ENCODE results near the gene KIAA1671. TPM values are rescaled to one million over a fixed set of nuclear protein-coding genes. Genes with fewer than 3 reads are reported as not detected.

The KIAA1671 gene
- total and polyA plus RNA-seq, 4 donors, result 21.7 to 55.2 (median 25.8) TPM

- DNase-seq (ENCODE audit: low read depth in 4 of 6, low spot score in 6 of 6), result no peak
- Histone ChIP-seq H3K36me3 (ENCODE audit: control insufficient read depth, insufficient read depth, low read length) (no peaks in the 10 kb centered on the region), H3K27ac (ENCODE audit: low read depth, low read length) (no peak overlapping the region), H3K4me1 (ENCODE audit: control insufficient read depth, insufficient read depth, low read length) (peaks cover 10% of the 10 kb centered on the region), H3K9me3 (ENCODE audit: control insufficient read depth, insufficient read depth, low read length) (no peaks in the 10 kb centered on the region), H3K27me3 (ENCODE audit: control insufficient read depth, insufficient read depth, low read length) (no peaks in the 10 kb centered on the region), H3K4me3 (ENCODE audit: low read depth, low read length) (no peak overlapping the region)
- 94% methylated on average over 2 of the region's 4 CpGs for WGBS (ENCODE audit: insufficient coverage)
Measured at GRCh38 chr22:25100402-25100801, 147.9 kb downstream of the KIAA1671 start.

GRCh38 chr22:25100948-25101347 is 148.4 kb downstream of the KIAA1671 start:
- Histone ChIP-seq H3K27ac (ENCODE audit: low read depth, low read length) (peak overlapping the region; percentile 36), H3K4me3 (ENCODE audit: low read depth, low read length) (no peak overlapping the region), H3K27me3 (ENCODE audit: control insufficient read depth, insufficient read depth, low read length) (no peaks in the 10 kb centered on the region), H3K4me1 (ENCODE audit: control insufficient read depth, insufficient read depth, low read length) (peaks cover 10% of the 10 kb centered on the region), H3K9me3 (ENCODE audit: control insufficient read depth, insufficient read depth, low read length) (no peaks in the 10 kb centered on the region), H3K36me3 (ENCODE audit: control insufficient read depth, insufficient read depth, low read length) (no peaks in the 10 kb centered on the region)
- WGBS (ENCODE audit: insufficient coverage), result 61% methylated on average over 3 of the region's 5 CpGs
- DNase-seq (ENCODE audit: low read depth in 4 of 6, low spot score in 6 of 6), result peak in 1 of 6 donors; percentile 42

GRCh38 chr22:25101501-25101900 is 149.0 kb downstream of the KIAA1671 start:
- 89% methylated on average over 4 of the region's 4 CpGs for WGBS (ENCODE audit: insufficient coverage)

GRCh38 chr22:25101986-25102385 is 149.5 kb downstream of the KIAA1671 start:
- no peaks in the 10 kb centered on the region for H3K9me3 ChIP-seq (ENCODE audit: control insufficient read depth, insufficient read depth, low read length)
- peaks cover 10% of the 10 kb centered on the region for H3K4me1 ChIP-seq (ENCODE audit: control insufficient read depth, insufficient read depth, low read length)
- no peak overlapping the region for H3K4me3 ChIP-seq (ENCODE audit: low read depth, low read length)
- no peaks in the 10 kb centered on the region for H3K27me3 ChIP-seq (ENCODE audit: control insufficient read depth, insufficient read depth, low read length)
- WGBS (ENCODE audit: insufficient coverage), result 88% methylated on average over 4 of the region's 4 CpGs
- no peak overlapping the region for H3K27ac ChIP-seq (ENCODE audit: low read depth, low read length)
- DNase-seq (ENCODE audit: low read depth in 4 of 6, low spot score in 6 of 6), result no peak
- H3K36me3 ChIP-seq (ENCODE audit: control insufficient read depth, insufficient read depth, low read length), result no peaks in the 10 kb centered on the region

More at GRCh38 chr22:25101501-25101900, 149.0 kb downstream of the KIAA1671 start:
- Histone ChIP-seq H3K9me3 (ENCODE audit: control insufficient read depth, insufficient read depth, low read length) (no peaks in the 10 kb centered on the region), H3K27me3 (ENCODE audit: control insufficient read depth, insufficient read depth, low read length) (no peaks in the 10 kb centered on the region), H3K36me3 (ENCODE audit: control insufficient read depth, insufficient read depth, low read length) (no peaks in the 10 kb centered on the region), H3K4me1 (ENCODE audit: control insufficient read depth, insufficient read depth, low read length) (peaks cover 10% of the 10 kb centered on the region), H3K4me3 (ENCODE audit: low read depth, low read length) (no peak overlapping the region), H3K27ac (ENCODE audit: low read depth, low read length) (no peak overlapping the region)
- DNase-seq (ENCODE audit: low read depth in 4 of 6, low spot score in 6 of 6), result peak in 1 of 6 donors; percentile 59

GRCh38 chr22:25102722-25103121 is 150.2 kb downstream of the KIAA1671 start:
- no peaks in the 10 kb centered on the region for H3K36me3 ChIP-seq (ENCODE audit: control insufficient read depth, insufficient read depth, low read length)
- no peaks in the 10 kb centered on the region for H3K9me3 ChIP-seq (ENCODE audit: control insufficient read depth, insufficient read depth, low read length)
- no peak for DNase-seq (ENCODE audit: low read depth in 4 of 6, low spot score in 6 of 6)
- H3K27ac ChIP-seq (ENCODE audit: low read depth, low read length), result no peak overlapping the region
- no peak overlapping the region for H3K4me3 ChIP-seq (ENCODE audit: low read depth, low read length)
- H3K27me3 ChIP-seq (ENCODE audit: control insufficient read depth, insufficient read depth, low read length), result no peaks in the 10 kb centered on the region
- 87% methylated on average over 9 of the region's 10 CpGs for WGBS (ENCODE audit: insufficient coverage)
- peaks cover 10% of the 10 kb centered on the region for H3K4me1 ChIP-seq (ENCODE audit: control insufficient read depth, insufficient read depth, low read length)

DNA sequence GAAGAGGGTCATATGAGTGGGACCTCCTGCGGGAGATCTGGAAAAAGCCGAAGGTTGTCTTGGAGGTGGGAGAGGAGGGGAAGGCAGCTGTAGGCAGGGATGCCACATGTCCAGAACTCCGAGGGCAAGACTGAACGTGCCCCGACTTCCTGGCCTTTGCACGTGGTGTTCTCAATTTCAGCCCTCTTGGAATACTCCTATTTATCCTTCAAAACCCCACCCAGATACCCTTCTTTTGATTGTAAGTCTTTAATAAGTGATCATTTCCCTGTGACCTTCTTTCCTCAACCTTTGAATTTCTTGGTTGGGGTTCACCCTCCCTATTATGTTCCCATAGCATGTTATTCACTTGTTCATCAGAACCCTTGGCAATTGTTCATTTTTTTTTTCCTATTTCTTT is 151.9 kb downstream of the KIAA1671 start:
- WGBS (ENCODE audit: insufficient coverage), result 90% methylated on average over 2 of the region's 6 CpGs
- Histone ChIP-seq H3K27ac (ENCODE audit: low read depth, low read length) (no peak overlapping the region), H3K4me1 (ENCODE audit: control insufficient read depth, insufficient read depth, low read length) (peaks cover 5% of the 10 kb centered on the region), H3K27me3 (ENCODE audit: control insufficient read depth, insufficient read depth, low read length) (no peaks in the 10 kb centered on the region), H3K36me3 (ENCODE audit: control insufficient read depth, insufficient read depth, low read length) (no peaks in the 10 kb centered on the region), H3K9me3 (ENCODE audit: control insufficient read depth, insufficient read depth, low read length) (no peaks in the 10 kb centered on the region), H3K4me3 (ENCODE audit: low read depth, low read length) (no peak overlapping the region)
- DNase-seq (ENCODE audit: low read depth in 4 of 6, low spot score in 6 of 6), result no peak

GRCh38 chr22:25105817-25106650 is 153.5 kb downstream of the KIAA1671 start:
- Histone ChIP-seq H3K4me1 (ENCODE audit: control insufficient read depth, insufficient read depth, low read length) (peaks cover 11% of the 10 kb centered on the region), H3K4me3 (ENCODE audit: low read depth, low read length) (no peak overlapping the region), H3K27ac (ENCODE audit: low read depth, low read length) (no peak overlapping the region), H3K27me3 (ENCODE audit: control insufficient read depth, insufficient read depth, low read length) (no peaks in the 10 kb centered on the region), H3K36me3 (ENCODE audit: control insufficient read depth, insufficient read depth, low read length) (no peaks in the 10 kb centered on the region), H3K9me3 (ENCODE audit: control insufficient read depth, insufficient read depth, low read length) (no peaks in the 10 kb centered on the region)
- no peak for DNase-seq (ENCODE audit: low read depth in 4 of 6, low spot score in 6 of 6)
- 96% methylated on average over 4 of the region's 7 CpGs for WGBS (ENCODE audit: insufficient coverage)

DNA sequence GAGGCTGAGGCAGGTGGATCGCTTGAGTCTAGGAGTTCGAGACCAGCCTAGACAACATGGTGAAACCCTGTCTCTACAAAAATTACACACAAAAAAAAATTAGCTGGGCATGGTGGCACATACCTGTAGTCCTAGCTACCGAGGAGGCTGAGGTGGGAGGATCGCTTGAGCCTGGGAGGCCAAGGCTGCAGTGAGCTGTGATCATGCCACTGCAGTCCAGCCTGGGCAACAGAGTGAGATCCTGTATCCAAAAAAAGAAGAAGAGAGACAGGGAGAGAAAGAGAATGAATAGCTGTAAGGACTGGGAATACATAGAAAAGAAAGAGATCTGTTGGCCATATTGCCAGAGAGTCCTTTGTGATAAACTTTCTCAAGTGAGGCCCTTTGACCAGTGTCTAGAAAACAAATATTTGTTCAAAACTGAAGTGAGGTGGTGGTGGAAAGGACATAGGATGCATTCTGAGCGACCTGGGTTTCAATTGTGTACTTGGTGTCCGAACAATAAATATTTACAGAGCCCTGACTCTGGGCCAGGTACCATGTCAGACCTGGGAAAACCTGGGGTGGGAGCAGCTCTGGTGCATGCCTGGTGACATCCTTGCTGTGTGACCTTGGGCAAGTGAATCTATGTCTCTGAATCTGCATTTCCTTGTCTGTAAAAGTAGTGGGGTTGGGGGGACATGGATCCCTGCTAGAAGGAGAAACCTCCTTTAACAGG is 157.5 kb downstream of the KIAA1671 start:
- DNase-seq (ENCODE audit: low read depth in 4 of 6, low spot score in 6 of 6), result no peak
- no peaks in the 10 kb centered on the region for H3K36me3 ChIP-seq (ENCODE audit: control insufficient read depth, insufficient read depth, low read length)
- peak overlapping the region; percentile 90 for H3K27ac ChIP-seq (ENCODE audit: low read depth, low read length)
- no peaks in the 10 kb centered on the region for H3K27me3 ChIP-seq (ENCODE audit: control insufficient read depth, insufficient read depth, low read length)
- H3K4me1 ChIP-seq (ENCODE audit: control insufficient read depth, insufficient read depth, low read length), result peaks cover 48% of the 10 kb centered on the region
- H3K9me3 ChIP-seq (ENCODE audit: control insufficient read depth, insufficient read depth, low read length), result no peaks in the 10 kb centered on the region
- WGBS (ENCODE audit: insufficient coverage), result 89% methylated on average over 4 of the region's 6 CpGs
- H3K4me3 ChIP-seq (ENCODE audit: low read depth, low read length), result no peak overlapping the region

GRCh38 chr22:25110596-25110845 is 158.0 kb downstream of the KIAA1671 start:
- DNase-seq (ENCODE audit: low read depth in 4 of 6, low spot score in 6 of 6), result peak in 1 of 6 donors; percentile 31
- Histone ChIP-seq H3K27ac (ENCODE audit: low read depth, low read length) (peak overlapping the region; percentile 90), H3K4me1 (ENCODE audit: control insufficient read depth, insufficient read depth, low read length) (peaks cover 52% of the 10 kb centered on the region), H3K4me3 (ENCODE audit: low read depth, low read length) (peak overlapping the region; percentile 67), H3K27me3 (ENCODE audit: control insufficient read depth, insufficient read depth, low read length) (no peaks in the 10 kb centered on the region), H3K9me3 (ENCODE audit: control insufficient read depth, insufficient read depth, low read length) (no peaks in the 10 kb centered on the region), H3K36me3 (ENCODE audit: control insufficient read depth, insufficient read depth, low read length) (no peaks in the 10 kb centered on the region)
- 0% methylated on average over 2 of the region's 4 CpGs for WGBS (ENCODE audit: insufficient coverage)
